GM12878 (cell line): ENCODE data around the gene LIN54. TPM values are rescaled to one million over a fixed set of nuclear protein-coding genes. Genes with fewer than 3 reads are reported as not detected.

Source experiments
- ATAC-seq: fragments of 200-7000 bp; cut with Tn5 transposase; 3 replicates; pipeline ENCODE4 v1.9.1; 2020; ENCODE audit warnings: mild to moderate bottlenecking, moderate library complexity
- BruUV-seq: library from RNA; stranded (reverse); fragments of 400-500 nt; replicated peaks from 2 replicates; lab custom pipeline; 2021; lab: Mats Ljungman, UMichigan
- CTCF ChIA-PET: fragments of 300-600 bp; sonication (Branson Sonifier 250); formaldehyde crosslinking; extraction: SDS; loops from one replicate; lab custom pipeline; 2021; ENCODE audit warnings: inconsistent platforms; lab: Yijun Ruan, JAX
- POLR2A ChIA-PET: fragments of 350-600 bp; formaldehyde crosslinking; extraction: SDS; loops from one replicate; lab custom pipeline; 2021; ENCODE audit warnings: inconsistent platforms; lab: Charles Lee
- RAD21 ChIA-PET: fragments of 300-600 bp; sonication (Branson Sonifier 250); formaldehyde crosslinking; loops from one replicate; lab custom pipeline; 2023; ENCODE audit warnings: antibody characterized with exemption; ENCODE audit not compliant: unreplicated experiment; lab: Charles Lee
- SMC1A ChIA-PET: fragments of 300-600 bp; sonication (Branson Sonifier 250); formaldehyde crosslinking; loops from one replicate; lab custom pipeline; 2023; ENCODE audit not compliant: unreplicated experiment, uncharacterized antibody; lab: Charles Lee
- DNase-seq: peaks from one replicate; pipeline ENCODE4 v3.0.0-alpha.2; 2011; ENCODE audit warnings: low read depth, low spot score
- FAIRE-seq: peaks from 3 replicates; lab custom pipeline; 2011; peaks lifted over from hg19 to GRCh38; lab: Jason Lieb, UNC
- H2AFZ ChIP-seq: 2 replicates; pipeline ENCODE4 v1.6.0; 2011; ENCODE audit warnings: low read depth, low read length, control low read depth; ENCODE audit not compliant: control insufficient read depth
- H3K27ac ChIP-seq: 2 replicates; pipeline ENCODE4 v1.5.1; 2011; ENCODE audit warnings: control low read depth; ENCODE audit not compliant: control insufficient read depth, insufficient read depth
- H3K27me3 ChIP-seq, 2 experiments: replicated peaks in 1 of 2; 2 replicates each; pipeline versions ENCODE4 v1.6.0 to v1.6.1; 2011; ENCODE audit warnings: low read length in 1 of 2; ENCODE audit not compliant: control insufficient read depth in 2 of 2, insufficient read depth in 2 of 2
- H3K36me3 ChIP-seq, 2 experiments: 2 replicates each; pipeline ENCODE4 v1.5.1; 2011; ENCODE audit warnings: low read length in 1 of 2; ENCODE audit not compliant: control insufficient read depth in 2 of 2, insufficient read depth in 2 of 2
- H3K4me1 ChIP-seq: 2 replicates; pipeline ENCODE4 v1.6.1; 2011; ENCODE audit warnings: mild to moderate bottlenecking, low read length, moderate library complexity, mixed read lengths; ENCODE audit not compliant: control insufficient read depth, insufficient read depth
- H3K4me2 ChIP-seq: 2 replicates; pipeline ENCODE4 v1.6.0; 2011; ENCODE audit warnings: control low read depth; ENCODE audit not compliant: control insufficient read depth, insufficient read depth
- H3K4me3 ChIP-seq: fragments of 200-600 bp; sonication (generic); 2 replicates; pipeline ENCODE4 v1.5.1; 2016
- H3K79me2 ChIP-seq: 2 replicates; pipeline ENCODE4 v1.6.0; 2011; ENCODE audit warnings: low read length; ENCODE audit not compliant: control insufficient read depth, insufficient read depth
- H3K9ac ChIP-seq: 2 replicates; pipeline ENCODE4 v1.8.0; 2011; ENCODE audit warnings: low read length, control low read depth, mixed read lengths; ENCODE audit not compliant: control insufficient read depth, insufficient read depth
- H3K9me3 ChIP-seq: replicated peaks from 3 replicates; pipeline ENCODE4 v1.5.1; 2011; ENCODE audit warnings: mild to moderate bottlenecking, low read length; ENCODE audit not compliant: control insufficient read depth, insufficient read depth
- H4K20me1 ChIP-seq: 2 replicates; pipeline ENCODE4 v1.6.0; 2011; ENCODE audit not compliant: control insufficient read depth, insufficient read depth
- HCFC1 ChIP-seq: fragments of 150-350 bp; IDR thresholded peaks from 2 replicates; pipeline ENCODE4 v1.6.1; 2014; ENCODE audit warnings: low read length
- IKZF1 ChIP-seq: fragments of 450-650 bp; conservative IDR thresholded peaks from 2 replicates; pipeline ENCODE4 v1.6.1; 2017; ENCODE audit warnings: antibody characterized with exemption, mild to moderate bottlenecking
- MXI1 ChIP-seq: fragments of 150-350 bp; IDR thresholded peaks from 2 replicates; pipeline ENCODE4 v1.6.1; 2011; ENCODE audit warnings: low read depth, mild to moderate bottlenecking, inconsistent platforms, low read length, improper control_type of control experiment
- RB1 ChIP-seq: fragments of 450-650 bp; formaldehyde crosslinking; IDR thresholded peaks from 2 replicates; pipeline ENCODE4 v1.6.1; 2017; ENCODE audit warnings: mild to moderate bottlenecking, borderline replicate concordance
- TAF1 ChIP-seq: IDR thresholded peaks from 2 replicates; pipeline ENCODE4 v1.6.1; 2011; ENCODE audit warnings: mild to moderate bottlenecking, low read depth, low read length, borderline replicate concordance
- TCF7 ChIP-seq: IDR thresholded peaks from 2 replicates; pipeline ENCODE4 v1.6.1; 2014; ENCODE audit warnings: antibody characterized with exemption, borderline replicate concordance
- WGBS: methylation state at CpG from one replicate; pipeline ENCODE4 v1.1.6; 2016; ENCODE audit warnings: low lambda C conversion rate; ENCODE audit not compliant: insufficient replicate concordance, insufficient coverage; ENCODE audit errors: missing lambda C conversion rate; 5-methylcytosine and 5-hydroxymethylcytosine counted together
- in situ Hi-C: fragments of 300-500 bp; cut with MboI; formaldehyde crosslinking; loops from 9 replicates; pipeline ENCODE4 v1.14.3; 2018; ENCODE audit warnings: mixed read lengths
- intact Hi-C: fragments of 100-400 bp; cut with micrococcal nuclease; formaldehyde crosslinking; loops from one replicate; pipeline ENCODE4 v1.14.2; 2022; ENCODE audit not compliant: unreplicated experiment
- polyA plus RNA-seq, 11 experiments: library from polyadenylated mRNA; depleted of rRNA in 4 of 11; unstranded in 6 of 11; stranded (reverse) in 5 of 11; fragments of >200 nt; fragmentation: Nextera tagmentation in 4 of 11; fragmentation: Illumina TruSeq in 1 of 11; extraction: Ambion mirVana in 4 of 11; extraction: Trizol in 1 of 11; gene quantifications; 1 replicate in 1 of 11; 2 replicates in 10 of 11; pipeline versions ENCODE4 v1.2.1 to v1.2.3, GENCODE V29; 2011 to 2016; ENCODE audit warnings: inconsistent platforms in 2 of 11, missing spikeins in 2 of 11, low read depth in 1 of 11
- total RNA-seq, 4 experiments: library from RNA; depleted of rRNA in 3 of 4; stranded (reverse); fragments of >200 nt in 3 of 4; fragmentation: Illumina TruSeq in 1 of 4; extraction: Trizol in 1 of 4; gene quantifications; 2 replicates each; pipeline versions ENCODE4 v1.2.1 to v1.2.3, GENCODE V29; 2013 to 2021
- TF ChIP-seq, protein P1 (sequence below): fragments of 450-650 bp; IDR thresholded peaks from 2 replicates; pipeline ENCODE4 v1.6.1; 2017; ENCODE audit warnings: mild to moderate bottlenecking, moderate library complexity

LIN54 gene
- total and polyA plus RNA-seq, 10 of the 15 experiments (the other 5 are each of a cell fraction or from before 2014, with no cell fraction given): 1.5 to 20.4 (median 12.2) TPM

GRCh38 chr4:82965763-82966162 is 44.9 kb downstream of the LIN54 start:
- no peak for FAIRE-seq
- POLR2A ChIA-PET: no interaction called here
- Histone ChIP-seq H3K27me3 (no peaks in the 10 kb centered on the region), H3K27ac (no peak overlapping the region), H3K9me3 (no peaks in the 10 kb centered on the region), H3K4me1 (peaks cover 13% of the 10 kb centered on the region), H3K79me2 (no peaks in the 10 kb centered on the region), H4K20me1 (no peaks in the 10 kb centered on the region), H3K4me2 (no peak overlapping the region), H2AFZ (no peak overlapping the region), H3K36me3 (peaks cover 4 to 17% of the 10 kb centered on the region in 2 experiments), H3K9ac (no peak overlapping the region), H3K4me3 (no peak overlapping the region)
- in situ Hi-C loops: no loop called here
- 94% methylated on average over 2 of the region's 2 CpGs for whole genome bisulfite sequencing
- no peak for TF ChIP-seq MXI1
- TF ChIP-seq TAF1: no peak
- TF ChIP-seq, protein P1, sequence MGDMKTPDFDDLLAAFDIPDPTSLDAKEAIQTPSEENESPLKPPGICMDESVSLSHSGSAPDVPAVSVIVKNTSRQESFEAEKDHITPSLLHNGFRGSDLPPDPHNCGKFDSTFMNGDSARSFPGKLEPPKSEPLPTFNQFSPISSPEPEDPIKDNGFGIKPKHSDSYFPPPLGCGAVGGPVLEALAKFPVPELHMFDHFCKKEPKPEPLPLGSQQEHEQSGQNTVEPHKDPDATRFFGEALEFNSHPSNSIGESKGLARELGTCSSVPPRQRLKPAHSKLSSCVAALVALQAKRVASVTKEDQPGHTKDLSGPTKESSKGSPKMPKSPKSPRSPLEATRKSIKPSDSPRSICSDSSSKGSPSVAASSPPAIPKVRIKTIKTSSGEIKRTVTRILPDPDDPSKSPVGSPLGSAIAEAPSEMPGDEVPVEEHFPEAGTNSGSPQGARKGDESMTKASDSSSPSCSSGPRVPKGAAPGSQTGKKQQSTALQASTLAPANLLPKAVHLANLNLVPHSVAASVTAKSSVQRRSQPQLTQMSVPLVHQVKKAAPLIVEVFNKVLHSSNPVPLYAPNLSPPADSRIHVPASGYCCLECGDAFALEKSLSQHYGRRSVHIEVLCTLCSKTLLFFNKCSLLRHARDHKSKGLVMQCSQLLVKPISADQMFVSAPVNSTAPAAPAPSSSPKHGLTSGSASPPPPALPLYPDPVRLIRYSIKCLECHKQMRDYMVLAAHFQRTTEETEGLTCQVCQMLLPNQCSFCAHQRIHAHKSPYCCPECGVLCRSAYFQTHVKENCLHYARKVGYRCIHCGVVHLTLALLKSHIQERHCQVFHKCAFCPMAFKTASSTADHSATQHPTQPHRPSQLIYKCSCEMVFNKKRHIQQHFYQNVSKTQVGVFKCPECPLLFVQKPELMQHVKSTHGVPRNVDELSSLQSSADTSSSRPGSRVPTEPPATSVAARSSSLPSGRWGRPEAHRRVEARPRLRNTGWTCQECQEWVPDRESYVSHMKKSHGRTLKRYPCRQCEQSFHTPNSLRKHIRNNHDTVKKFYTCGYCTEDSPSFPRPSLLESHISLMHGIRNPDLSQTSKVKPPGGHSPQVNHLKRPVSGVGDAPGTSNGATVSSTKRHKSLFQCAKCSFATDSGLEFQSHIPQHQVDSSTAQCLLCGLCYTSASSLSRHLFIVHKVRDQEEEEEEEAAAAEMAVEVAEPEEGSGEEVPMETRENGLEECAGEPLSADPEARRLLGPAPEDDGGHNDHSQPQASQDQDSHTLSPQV: no peak
- no peak for TF ChIP-seq IKZF1
- no peak for TF ChIP-seq RB1
- TF ChIP-seq TCF7: no peak
- no peak for TF ChIP-seq HCFC1
- BruUV-seq: TSS peak; percentile 32
- CTCF ChIA-PET: interaction anchor here (1.1 to 1.5 kb wide), 2 partner anchors 14 to 35 kb away, joined by 3 to 6 read pairs; no protein-coding TSS in a partner anchor
- intact Hi-C loops: no loop called here
- RAD21 ChIA-PET: no interaction called here
- no peak for DNase-seq
- SMC1A ChIA-PET: interaction anchor here (0.9 to 1.7 kb wide), 4 partner anchors 18 to 47 kb away, joined by 3 to 4 read pairs (median 3); no protein-coding TSS in a partner anchor
- ATAC-seq: no peak
